ENCODE results near the gene TIMM29. TPM values are rescaled to one million over a fixed set of nuclear protein-coding genes. Genes with fewer than 3 reads are reported as not detected.
A peak's percentile ranks its signal among the peaks of the same experiment; 100 is the strongest.

TIMM29 gene
- total RNA-seq, result 10 to 100 TPM in 3 of 4 donors, 1 to 10 TPM in 1; 7.6 to 40.5 (median 28.5) TPM

GRCh38 chr19:10928563-10929401, at the start of gene TIMM29, which contains the start of gene YIPF2:
Gene TIMM29, plus strand, starts transcription at chr19:10928811. Its CDS starts 12 bp downstream, at chr19:10928823.
Gene YIPF2, minus strand, starts transcription at chr19:10928639. Its CDS starts 229 bp downstream, at chr19:10928410.
- Histone ChIP-seq H3K27me3 (no peaks in the 10 kb centered on the region), H3K9me3 (no peaks in the 10 kb centered on the region), H3K4me1 (peaks cover 0 to 9% of the 10 kb centered on the region in 2 donors), H3K36me3 (no peaks in the 10 kb centered on the region), H3K27ac (peak within 1 kb of the TSS; percentile 79 to 82), H3K4me3 (peak within 1 kb of the TSS; percentile 82 to 96)
- DNase-seq, result peak; percentile 97 to 98
- intact Hi-C loops (cut with DNase I; ENCODE audit: low total_unique reads), result no loop called here
- TF ChIP-seq CTCF (IDR thresholded peaks at IDR 0.05) (peak in 3 of 4 experiments; percentile 10 to 46 (median 11)), POLR2A (IDR thresholded peaks at IDR 0.05) (peak; percentile 57 to 69)

- H3K4me3 ChIP-seq, result no peak overlapping the region
- peaks cover 0 to 11% of the 10 kb centered on the region in 2 donors for H3K4me1 ChIP-seq
- H3K36me3 ChIP-seq, result no peaks in the 10 kb centered on the region
- no peak for TF ChIP-seq POLR2A (IDR thresholded peaks at IDR 0.05)
- TF ChIP-seq CTCF (IDR thresholded peaks at IDR 0.05), result no peak
- H3K27ac ChIP-seq, result no peak overlapping the region
- intact Hi-C loops (cut with DNase I; ENCODE audit: low total_unique reads), result no loop called here
- H3K27me3 ChIP-seq, result no peaks in the 10 kb centered on the region
- DNase-seq, result no peak
- H3K9me3 ChIP-seq, result no peaks in the 10 kb centered on the region
Observed at GRCh38 chr19:10881403-10882107, 47.1 kb upstream of the TIMM29 start.

DNA sequence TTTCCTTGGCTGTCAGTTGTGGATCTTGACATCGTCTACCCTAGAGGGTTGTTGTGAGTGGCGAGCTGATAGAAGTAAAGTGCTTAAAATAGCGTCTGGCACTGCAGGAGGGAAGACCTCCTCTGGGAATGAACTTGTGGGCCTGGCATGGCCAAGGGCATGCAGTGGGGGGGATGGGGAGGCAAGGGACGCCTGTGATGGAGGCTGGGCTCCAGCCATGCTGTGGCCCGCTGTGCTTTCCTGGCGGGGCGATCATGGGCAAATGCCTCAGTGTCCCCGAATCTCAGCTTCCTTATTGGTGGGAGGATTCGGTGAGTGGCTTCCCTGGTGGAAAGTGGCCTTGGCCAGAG, 46.5 kb upstream of the TIMM29 start:
- intact Hi-C loops (cut with DNase I; ENCODE audit: low total_unique reads), result no loop called here
- Histone ChIP-seq H3K36me3 (no peaks in the 10 kb centered on the region), H3K27ac (no peak overlapping the region), H3K9me3 (no peaks in the 10 kb centered on the region), H3K27me3 (no peaks in the 10 kb centered on the region), H3K4me1 (peaks cover 0 to 7% of the 10 kb centered on the region in 2 donors), H3K4me3 (no peak overlapping the region)
- TF ChIP-seq CTCF (IDR thresholded peaks at IDR 0.05) (no peak), POLR2A (IDR thresholded peaks at IDR 0.05) (no peak)
- no peak for DNase-seq

GRCh38 chr19:10884274-10884673, 44.3 kb upstream of the TIMM29 start:
- H3K27me3 ChIP-seq, result no peaks in the 10 kb centered on the region
- peaks cover 0 to 7% of the 10 kb centered on the region in 2 donors for H3K4me1 ChIP-seq
- no peaks in the 10 kb centered on the region for H3K9me3 ChIP-seq
- TF ChIP-seq CTCF (IDR thresholded peaks at IDR 0.05) (no peak), POLR2A (IDR thresholded peaks at IDR 0.05) (no peak)
- H3K36me3 ChIP-seq, result no peaks in the 10 kb centered on the region
- H3K4me3 ChIP-seq, result no peak overlapping the region
- DNase-seq, result peak; percentile 45 to 80
- H3K27ac ChIP-seq, result peak overlapping the region; percentile 44 to 68
- intact Hi-C loops (cut with DNase I; ENCODE audit: low total_unique reads), result no loop called here

All from uterus (tissue), 4 donors.